ENCODE measurements around the gene USP21.

Gene USP21

GRCh38 chr1:161137881-161138280, 21.4 kb upstream of the USP21 start:
- DNase-seq (ENCODE audit: low read depth): no peak

GRCh38 chr1:161138431-161138830, 20.9 kb upstream of the USP21 start:
- DNase-seq (ENCODE audit: low read depth): no peak

GRCh38 chr1:161139766-161140165, 19.5 kb upstream of the USP21 start:
- no peak for DNase-seq (ENCODE audit: low read depth)

GRCh38 chr1:161140755-161141400, 18.4 kb upstream of the USP21 start:
- DNase-seq (ENCODE audit: low read depth): no peak

GRCh38 chr1:161145832-161146231, 13.5 kb upstream of the USP21 start:
- no peak for DNase-seq (ENCODE audit: low read depth)

- DNase-seq (ENCODE audit: low read depth): no peak
Observed at GRCh38 chr1:161153176-161153575, 6.1 kb upstream of the USP21 start.

GRCh38 chr1:161153682-161154337, 5.5 kb upstream of the USP21 start, which contains the start of gene UFC1:
TSS of gene UFC1 (plus strand) at chr1:161153978. CDS start at chr1:161153998, 20 bp downstream.
- peak; percentile 68 for DNase-seq (ENCODE audit: low read depth)

GRCh38 chr1:161157867-161158266, 1.4 kb upstream of the USP21 start:
- no peak for DNase-seq (ENCODE audit: low read depth)

GRCh38 chr1:161158316-161159010, 837 bp upstream of the USP21 start:
- no peak for DNase-seq (ENCODE audit: low read depth)

GRCh38 chr1:161159913-161160243, 578 bp downstream of the USP21 start:
- no peak for DNase-seq (ENCODE audit: low read depth)

- no peak for DNase-seq (ENCODE audit: low read depth)
Observed at GRCh38 chr1:161160671-161161145, 1.4 kb downstream of the USP21 start.

- DNase-seq (ENCODE audit: low read depth): no peak
Observed at GRCh38 chr1:161161652-161162051, 2.4 kb downstream of the USP21 start.

GRCh38 chr1:161162052-161162451, 2.8 kb downstream of the USP21 start:
- no peak for DNase-seq (ENCODE audit: low read depth)

GRCh38 chr1:161162806-161163205, 3.5 kb downstream of the USP21 start:
- no peak for DNase-seq (ENCODE audit: low read depth)

GRCh38 chr1:161163793-161164192, 4.5 kb downstream of the USP21 start:
- no peak for DNase-seq (ENCODE audit: low read depth)

- no peak for DNase-seq (ENCODE audit: low read depth)
Observed at GRCh38 chr1:161164901-161165610, 5.8 kb downstream of the USP21 start.

- DNase-seq (ENCODE audit: low read depth): peak; percentile 84
Observed at GRCh38 chr1:161165742-161166668, 6.7 kb downstream of the USP21 start, which contains the start of gene PPOX. TSS of gene PPOX (plus strand) at chr1:161166426. CDS start at chr1:161166848, 422 bp downstream.

GRCh38 chr1:161166669-161167548, 7.6 kb downstream of the USP21 start:
- DNase-seq (ENCODE audit: low read depth): no peak

GRCh38 chr1:161168906-161169305, 9.6 kb downstream of the USP21 start:
- no peak for DNase-seq (ENCODE audit: low read depth)

- DNase-seq (ENCODE audit: low read depth): no peak
Observed at GRCh38 chr1:161171191-161171590, 11.9 kb downstream of the USP21 start.
